GM21515 (cell line): Measurements from ENCODE around the gene IFNAR2.

Experiments used
- ATAC-seq: cut with Tn5 transposase; IDR thresholded peaks from one replicate; pipeline ENCODE4 v1.9.1; 2021; ENCODE audit not compliant: unreplicated experiment

Gene IFNAR2

GRCh38 chr21:33229784-33230544 is at the start of gene IFNAR2:
TSS of gene IFNAR2 (plus strand) at chr21:33229938. CDS start at chr21:33241923, 11,985 bp downstream.
- peak; percentile 69 for ATAC-seq

- no peak for ATAC-seq
Measured at GRCh38 chr21:33185852-33186251, 43.9 kb upstream of the IFNAR2 start.

DNA sequence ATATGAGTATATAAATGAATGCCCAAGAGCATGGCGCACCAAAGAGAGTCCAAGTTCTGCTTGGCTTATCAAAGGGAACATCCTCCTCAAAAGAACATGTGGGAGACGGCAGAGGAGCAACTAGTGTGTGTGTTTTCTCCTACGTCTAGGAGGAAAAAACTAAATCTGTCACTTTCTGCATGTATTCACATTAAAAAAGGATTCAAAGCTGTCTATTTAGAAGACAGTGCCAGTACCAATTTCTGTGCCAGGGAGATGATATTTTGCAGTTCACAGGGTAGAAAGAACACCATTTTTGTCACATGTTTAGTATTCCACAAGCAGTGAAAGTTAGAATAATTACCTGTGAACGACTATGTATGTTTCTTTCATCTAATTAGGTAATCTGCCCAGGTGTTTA is 42.5 kb upstream of the IFNAR2 start:
- ATAC-seq: no peak

DNA sequence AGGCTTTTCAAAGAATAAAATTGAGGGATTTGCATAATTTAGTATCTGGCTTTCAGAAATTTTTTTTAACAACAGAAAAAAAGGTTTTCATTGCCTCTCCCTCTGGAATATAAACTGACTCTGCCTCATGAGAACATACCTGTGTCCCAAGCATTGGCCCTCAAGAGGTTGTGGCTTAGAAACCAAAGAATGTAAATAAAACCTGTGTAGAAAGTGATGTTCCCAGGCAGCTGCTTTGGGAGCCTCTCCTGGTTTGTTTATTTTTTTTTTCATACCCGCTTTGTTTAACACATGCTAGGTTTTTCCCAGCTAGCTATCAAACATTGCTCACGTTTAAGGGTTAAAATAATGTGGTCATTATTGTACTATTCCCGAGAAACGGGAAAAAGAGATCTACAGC is 40.5 kb upstream of the IFNAR2 start:
- no peak for ATAC-seq

- no peak for ATAC-seq
Measured at GRCh38 chr21:33189824-33190223, 39.9 kb upstream of the IFNAR2 start.

GRCh38 chr21:33196941-33197374 is 32.8 kb upstream of the IFNAR2 start:
- ATAC-seq: no peak

- no peak for ATAC-seq
Measured at GRCh38 chr21:33197496-33197895, 32.2 kb upstream of the IFNAR2 start.

DNA sequence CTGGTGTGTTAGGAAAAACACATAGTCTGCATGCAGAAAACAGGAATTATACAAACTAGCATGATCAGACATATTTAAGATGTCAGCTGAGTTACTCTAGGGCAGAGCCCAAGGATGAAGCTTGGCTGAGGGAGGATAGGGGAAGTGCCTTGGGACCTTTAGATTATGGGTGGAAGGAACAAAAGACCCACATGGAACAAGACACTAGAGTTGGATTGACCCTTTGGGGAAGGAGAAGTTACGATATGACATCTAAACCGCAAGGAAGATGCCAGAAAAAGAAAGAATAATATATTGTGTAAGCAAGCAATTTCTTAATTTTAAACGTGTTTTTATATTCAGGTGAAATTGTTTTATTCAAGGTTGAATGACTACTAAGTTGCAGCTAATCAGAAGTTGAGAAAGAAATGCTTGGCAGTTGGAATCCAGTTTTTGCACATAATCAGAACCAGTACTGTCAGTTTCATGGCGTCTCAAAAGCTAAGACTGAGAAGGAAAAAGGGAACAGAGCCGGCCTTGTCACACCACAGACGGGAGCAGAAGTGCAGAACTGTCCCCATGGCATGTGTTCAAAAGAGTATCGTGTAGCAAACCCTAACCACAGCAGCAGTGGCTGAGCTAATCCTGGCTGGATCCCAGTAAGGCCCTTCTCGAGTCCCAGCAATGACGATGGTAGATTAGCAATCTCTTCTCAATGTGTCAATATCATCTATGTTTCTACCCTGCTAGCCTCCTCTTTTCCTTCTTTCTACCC is 31.2 kb upstream of the IFNAR2 start:
- no peak for ATAC-seq

GRCh38 chr21:33199100-33199464 is 30.7 kb upstream of the IFNAR2 start:
- ATAC-seq: no peak

- ATAC-seq: peak; percentile 68
Measured at GRCh38 chr21:33199516-33200217, 30.1 kb upstream of the IFNAR2 start.

GRCh38 chr21:33201956-33202355 is 27.8 kb upstream of the IFNAR2 start:
- ATAC-seq: no peak

GRCh38 chr21:33202464-33203363 is 27.0 kb upstream of the IFNAR2 start:
- ATAC-seq: no peak

GRCh38 chr21:33203371-33203724 is 26.4 kb upstream of the IFNAR2 start:
- no peak for ATAC-seq

DNA sequence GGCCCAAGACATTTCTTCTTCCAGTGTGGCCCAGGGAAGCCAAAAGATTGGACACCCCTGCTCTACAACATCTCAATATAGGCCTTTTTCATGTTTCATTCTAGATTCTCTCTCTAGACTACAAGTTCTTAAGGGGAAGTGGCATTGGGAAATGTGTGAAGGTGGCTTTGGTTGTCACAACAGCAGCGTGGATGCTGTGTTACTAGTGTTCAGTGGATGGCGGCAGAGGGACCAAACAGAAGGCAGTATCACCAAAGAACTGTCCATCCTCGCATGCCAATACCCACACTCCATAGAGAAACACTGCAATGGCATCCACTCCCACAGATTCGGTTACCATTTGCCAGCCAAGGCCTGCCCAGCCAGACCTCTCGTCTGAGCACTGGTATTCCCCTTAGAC is 24.3 kb upstream of the IFNAR2 start:
- ATAC-seq: no peak

- ATAC-seq: no peak
Measured at GRCh38 chr21:33206771-33207281, 22.9 kb upstream of the IFNAR2 start.

DNA sequence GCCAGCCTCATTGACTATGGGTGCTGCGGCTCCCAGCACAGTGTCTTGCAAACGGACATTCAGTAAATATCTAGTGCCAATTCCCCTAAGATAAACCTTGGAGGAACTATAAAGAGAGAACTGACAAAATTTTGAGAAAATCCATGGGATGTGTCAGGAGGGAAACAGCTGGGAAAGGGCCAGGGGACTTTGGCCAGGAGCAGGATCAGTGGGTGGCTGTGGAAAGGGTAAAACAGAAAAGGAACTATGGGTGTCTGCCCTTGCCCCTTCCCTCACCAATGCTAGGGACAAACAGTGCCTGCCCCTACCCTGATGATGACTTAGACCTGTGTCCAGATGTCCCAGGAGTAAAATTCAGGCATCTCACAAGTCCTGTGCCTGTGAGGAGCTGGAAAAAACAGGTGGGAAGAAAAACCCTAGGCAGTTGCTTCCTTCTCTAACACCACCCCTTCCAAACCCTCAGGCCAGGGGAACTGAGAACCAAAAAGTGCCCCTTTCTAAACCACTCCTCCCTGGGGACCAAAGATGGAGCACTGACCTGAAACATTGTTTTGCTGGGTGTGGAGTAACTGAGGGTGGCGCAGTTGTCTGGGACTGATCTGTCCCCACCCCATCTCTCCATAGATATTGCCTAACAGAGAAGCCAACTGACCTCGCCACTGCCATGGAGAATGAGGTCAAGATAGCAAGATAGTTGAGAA is 22.1 kb upstream of the IFNAR2 start:
- no peak for ATAC-seq

- no peak for ATAC-seq
Measured at GRCh38 chr21:33208534-33208933, 21.2 kb upstream of the IFNAR2 start.

DNA sequence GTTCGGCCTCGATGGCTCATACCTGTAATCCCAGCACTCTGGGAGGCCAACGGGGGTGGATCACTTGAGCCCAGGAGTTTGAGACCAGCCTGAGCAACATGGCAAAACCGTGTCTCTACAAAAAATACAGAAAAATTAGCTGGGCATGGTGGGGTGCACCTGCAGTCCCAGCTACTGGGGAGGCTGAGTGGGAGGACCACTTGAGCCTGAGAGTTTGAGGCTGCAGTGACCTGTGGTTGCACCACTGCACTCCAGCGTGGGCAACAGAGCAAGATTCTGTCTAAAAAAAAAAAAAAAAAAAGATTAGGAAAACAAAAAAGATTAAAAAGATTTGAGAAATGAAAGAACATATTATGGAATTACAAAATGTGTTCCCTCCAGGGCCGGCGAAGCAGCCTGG is 18.4 kb upstream of the IFNAR2 start:
- ATAC-seq: no peak

DNA sequence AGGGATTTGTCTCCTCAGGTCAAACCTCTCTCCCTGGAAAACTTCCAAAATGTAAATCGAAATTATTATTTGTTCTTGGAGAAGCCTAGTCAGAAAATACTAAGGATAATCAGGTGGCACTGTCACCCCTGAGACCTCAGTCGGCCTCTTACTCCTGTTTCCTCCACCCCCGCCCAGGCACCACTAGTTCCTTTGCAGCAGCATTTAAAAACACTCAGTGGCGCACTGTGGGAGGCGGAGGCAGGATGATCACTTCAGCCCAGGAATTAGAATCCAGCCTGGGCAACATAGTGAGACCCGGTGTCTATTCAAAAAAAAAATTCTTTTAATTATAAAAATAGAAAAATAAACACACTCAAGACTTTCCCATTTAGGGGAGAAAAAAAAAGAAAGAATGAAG is 18.0 kb upstream of the IFNAR2 start:
- ATAC-seq: no peak
